Measurements from ENCODE around the gene TARM1. TPM values are rescaled to one million over a fixed set of nuclear protein-coding genes. Genes with fewer than 3 reads are reported as not detected.

The TARM1 gene
- total RNA-seq (under 1 TPM in 1 of 2 donors, not detected in 1; 0.50 TPM), polyA plus RNA-seq (ENCODE audit: insufficient read length in 2 of 2) (under 1 TPM in 1 of 2 donors, not detected in 1; 0.17 TPM)
- long read RNA-seq, donor 1 = 0 reads
- long read RNA-seq, donor 2 = 0 reads
- long read RNA-seq, donor 3 = 0 reads
- long read RNA-seq, donor 4, partial matches to known transcripts = 184 of 371 reads
- long read RNA-seq, donor 4, other reads (novel, unspliced or antisense) = 187 of 371 reads

GRCh38 chr19:54081032-54081431 lies at the start of gene TARM1:
TARM1 (minus strand) TSS chr19:54081365; CDS start chr19:54081340, 25 bp downstream.
- 84% methylated on average over 3 of the region's 7 CpGs for WGBS (ENCODE audit: insufficient coverage)
- no peak within 1 kb of the TSS for H3K4me3 ChIP-seq (ENCODE audit: low read depth, low read length)
- H3K4me1 ChIP-seq (ENCODE audit: control insufficient read depth, insufficient read depth, low read length) = no peaks in the 10 kb centered on the region
- H3K9me3 ChIP-seq (ENCODE audit: control insufficient read depth, insufficient read depth, low read length) = peaks cover 3% of the 10 kb centered on the region
- DNase-seq (ENCODE audit: low read depth in 4 of 6, low spot score in 6 of 6) = no peak
- H3K27ac ChIP-seq (ENCODE audit: low read depth, low read length) = no peak within 1 kb of the TSS
- H3K27me3 ChIP-seq (ENCODE audit: control insufficient read depth, insufficient read depth, low read length) = no peaks in the 10 kb centered on the region
- no peaks in the 10 kb centered on the region for H3K36me3 ChIP-seq (ENCODE audit: control insufficient read depth, insufficient read depth, low read length)

GRCh38 chr19:54129617-54129996 lies 48.4 kb upstream of the TARM1 start:
- H3K36me3 ChIP-seq (ENCODE audit: control insufficient read depth, insufficient read depth, low read length) = peaks cover 82% of the 10 kb centered on the region
- no peak overlapping the region for H3K4me3 ChIP-seq (ENCODE audit: low read depth, low read length)
- WGBS (ENCODE audit: insufficient coverage) = 97% methylated on average over 19 of the region's 20 CpGs
- no peak overlapping the region for H3K27ac ChIP-seq (ENCODE audit: low read depth, low read length)
- H3K4me1 ChIP-seq (ENCODE audit: control insufficient read depth, insufficient read depth, low read length) = no peaks in the 10 kb centered on the region
- DNase-seq (ENCODE audit: low read depth in 4 of 6, low spot score in 6 of 6) = no peak
- no peaks in the 10 kb centered on the region for H3K9me3 ChIP-seq (ENCODE audit: control insufficient read depth, insufficient read depth, low read length)
- H3K27me3 ChIP-seq (ENCODE audit: control insufficient read depth, insufficient read depth, low read length) = no peaks in the 10 kb centered on the region

- H3K4me3 ChIP-seq (ENCODE audit: low read depth, low read length) = no peak overlapping the region
- H3K27ac ChIP-seq (ENCODE audit: low read depth, low read length) = no peak overlapping the region
- H3K9me3 ChIP-seq (ENCODE audit: control insufficient read depth, insufficient read depth, low read length) = no peaks in the 10 kb centered on the region
- no peaks in the 10 kb centered on the region for H3K27me3 ChIP-seq (ENCODE audit: control insufficient read depth, insufficient read depth, low read length)
- H3K36me3 ChIP-seq (ENCODE audit: control insufficient read depth, insufficient read depth, low read length) = peaks cover 89% of the 10 kb centered on the region
- DNase-seq (ENCODE audit: low read depth in 4 of 6, low spot score in 6 of 6) = no peak
- H3K4me1 ChIP-seq (ENCODE audit: control insufficient read depth, insufficient read depth, low read length) = no peaks in the 10 kb centered on the region
- WGBS (ENCODE audit: insufficient coverage) = 96% methylated on average over 40 of the region's 41 CpGs
Observed at GRCh38 chr19:54128796-54129616, 47.8 kb upstream of the TARM1 start.

GRCh38 chr19:54128441-54128725 lies 47.2 kb upstream of the TARM1 start:
- no peaks in the 10 kb centered on the region for H3K4me1 ChIP-seq (ENCODE audit: control insufficient read depth, insufficient read depth, low read length)
- H3K36me3 ChIP-seq (ENCODE audit: control insufficient read depth, insufficient read depth, low read length) = peaks cover 92% of the 10 kb centered on the region
- no peak for DNase-seq (ENCODE audit: low read depth in 4 of 6, low spot score in 6 of 6)
- WGBS (ENCODE audit: insufficient coverage) = 87% methylated on average over 18 of the region's 20 CpGs
- no peak overlapping the region for H3K27ac ChIP-seq (ENCODE audit: low read depth, low read length)
- H3K9me3 ChIP-seq (ENCODE audit: control insufficient read depth, insufficient read depth, low read length) = no peaks in the 10 kb centered on the region
- no peak overlapping the region for H3K4me3 ChIP-seq (ENCODE audit: low read depth, low read length)
- no peaks in the 10 kb centered on the region for H3K27me3 ChIP-seq (ENCODE audit: control insufficient read depth, insufficient read depth, low read length)

- no peaks in the 10 kb centered on the region for H3K27me3 ChIP-seq (ENCODE audit: control insufficient read depth, insufficient read depth, low read length)
- no peaks in the 10 kb centered on the region for H3K9me3 ChIP-seq (ENCODE audit: control insufficient read depth, insufficient read depth, low read length)
- WGBS (ENCODE audit: insufficient coverage) = 98% methylated on average over 38 of the region's 44 CpGs
- no peak overlapping the region for H3K4me3 ChIP-seq (ENCODE audit: low read depth, low read length)
- H3K27ac ChIP-seq (ENCODE audit: low read depth, low read length) = no peak overlapping the region
- DNase-seq (ENCODE audit: low read depth in 4 of 6, low spot score in 6 of 6) = no peak
- H3K36me3 ChIP-seq (ENCODE audit: control insufficient read depth, insufficient read depth, low read length) = peaks cover 93% of the 10 kb centered on the region
- H3K4me1 ChIP-seq (ENCODE audit: control insufficient read depth, insufficient read depth, low read length) = no peaks in the 10 kb centered on the region
Observed at GRCh38 chr19:54127688-54128440, 46.7 kb upstream of the TARM1 start.

- no peak for DNase-seq (ENCODE audit: low read depth in 4 of 6, low spot score in 6 of 6)
- WGBS (ENCODE audit: insufficient coverage) = 94% methylated on average over 9 of the region's 9 CpGs
- Histone ChIP-seq H3K27me3 (ENCODE audit: control insufficient read depth, insufficient read depth, low read length) (no peaks in the 10 kb centered on the region), H3K4me1 (ENCODE audit: control insufficient read depth, insufficient read depth, low read length) (no peaks in the 10 kb centered on the region), H3K4me3 (ENCODE audit: low read depth, low read length) (no peak overlapping the region), H3K9me3 (ENCODE audit: control insufficient read depth, insufficient read depth, low read length) (no peaks in the 10 kb centered on the region), H3K36me3 (ENCODE audit: control insufficient read depth, insufficient read depth, low read length) (peaks cover 99% of the 10 kb centered on the region), H3K27ac (ENCODE audit: low read depth, low read length) (no peak overlapping the region)
Observed at GRCh38 chr19:54125713-54126112, 44.5 kb upstream of the TARM1 start.

- no peaks in the 10 kb centered on the region for H3K4me1 ChIP-seq (ENCODE audit: control insufficient read depth, insufficient read depth, low read length)
- H3K9me3 ChIP-seq (ENCODE audit: control insufficient read depth, insufficient read depth, low read length) = no peaks in the 10 kb centered on the region
- H3K27ac ChIP-seq (ENCODE audit: low read depth, low read length) = no peak overlapping the region
- no peak for DNase-seq (ENCODE audit: low read depth in 4 of 6, low spot score in 6 of 6)
- no peak overlapping the region for H3K4me3 ChIP-seq (ENCODE audit: low read depth, low read length)
- peaks cover 99% of the 10 kb centered on the region for H3K36me3 ChIP-seq (ENCODE audit: control insufficient read depth, insufficient read depth, low read length)
- no peaks in the 10 kb centered on the region for H3K27me3 ChIP-seq (ENCODE audit: control insufficient read depth, insufficient read depth, low read length)
- 94% methylated on average over 19 of the region's 19 CpGs for WGBS (ENCODE audit: insufficient coverage)
Observed at GRCh38 chr19:54124393-54124792, 43.2 kb upstream of the TARM1 start.

GRCh38 chr19:54123682-54124081 lies 42.5 kb upstream of the TARM1 start:
- no peaks in the 10 kb centered on the region for H3K9me3 ChIP-seq (ENCODE audit: control insufficient read depth, insufficient read depth, low read length)
- H3K4me1 ChIP-seq (ENCODE audit: control insufficient read depth, insufficient read depth, low read length) = no peaks in the 10 kb centered on the region
- no peak for DNase-seq (ENCODE audit: low read depth in 4 of 6, low spot score in 6 of 6)
- 96% methylated on average over 17 of the region's 17 CpGs for WGBS (ENCODE audit: insufficient coverage)
- no peak overlapping the region for H3K4me3 ChIP-seq (ENCODE audit: low read depth, low read length)
- no peaks in the 10 kb centered on the region for H3K27me3 ChIP-seq (ENCODE audit: control insufficient read depth, insufficient read depth, low read length)
- peaks cover 98% of the 10 kb centered on the region for H3K36me3 ChIP-seq (ENCODE audit: control insufficient read depth, insufficient read depth, low read length)
- no peak overlapping the region for H3K27ac ChIP-seq (ENCODE audit: low read depth, low read length)

- H3K9me3 ChIP-seq (ENCODE audit: control insufficient read depth, insufficient read depth, low read length) = no peaks in the 10 kb centered on the region
- no peak for DNase-seq (ENCODE audit: low read depth in 4 of 6, low spot score in 6 of 6)
- peaks cover 84% of the 10 kb centered on the region for H3K36me3 ChIP-seq (ENCODE audit: control insufficient read depth, insufficient read depth, low read length)
- no peaks in the 10 kb centered on the region for H3K27me3 ChIP-seq (ENCODE audit: control insufficient read depth, insufficient read depth, low read length)
- no peak overlapping the region for H3K4me3 ChIP-seq (ENCODE audit: low read depth, low read length)
- H3K27ac ChIP-seq (ENCODE audit: low read depth, low read length) = no peak overlapping the region
- WGBS (ENCODE audit: insufficient coverage) = 98% methylated on average over 8 of the region's 10 CpGs
- H3K4me1 ChIP-seq (ENCODE audit: control insufficient read depth, insufficient read depth, low read length) = peaks cover 7% of the 10 kb centered on the region
Observed at GRCh38 chr19:54121259-54121658, 40.1 kb upstream of the TARM1 start.

Measured in spinal cord (tissue), 10 donors.